ENCODE results near the gene TRIM8. TPM values are rescaled to one million over a fixed set of nuclear protein-coding genes. Genes with fewer than 3 reads are reported as not detected.

The TRIM8 gene
- total and polyA plus RNA-seq, 2 donors (not counting 3 experiments of a cell fraction or from before 2014, with no cell fraction given), result 74.1 to 114 TPM

DNA sequence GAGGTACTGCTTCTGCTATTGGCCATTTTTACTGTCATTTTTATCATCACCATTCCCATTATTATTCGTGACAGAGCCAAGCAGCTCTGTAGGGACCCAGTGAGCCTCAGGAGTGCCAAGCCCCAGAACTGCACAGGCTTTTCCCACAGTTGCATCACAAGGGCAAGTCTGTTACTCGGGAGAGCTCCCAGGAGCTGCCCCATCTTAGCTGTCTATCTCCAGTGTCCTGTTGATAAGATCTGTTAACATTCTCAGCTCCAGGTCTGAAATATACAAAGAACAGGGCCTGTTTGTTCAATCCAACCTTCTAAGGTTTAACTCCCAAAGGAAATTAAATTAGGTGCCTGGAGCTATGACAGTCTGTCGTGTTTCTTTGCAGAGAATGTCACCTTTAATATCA is 20.2 kb upstream of the TRIM8 start:
- H3K9me1 ChIP-seq (replicated peaks; ENCODE audit: control insufficient read depth, extremely low read depth, insufficient read depth, low read length), result no peaks in the 10 kb centered on the region
- TF ChIP-seq MYC (IDR thresholded peaks at IDR 0.05; ENCODE audit: low read depth, low read length) (no peak), POLR2A (IDR thresholded peaks at IDR 0.05; ENCODE audit: low read depth, low read length) (no peak), EZH2 (IDR thresholded peaks at IDR 0.05; ENCODE audit: borderline replicate concordance, low read depth, low read length, severe bottlenecking) (no peak), FOS (IDR thresholded peaks at IDR 0.05; ENCODE audit: borderline replicate concordance, insufficient read depth, low read length) (no peak), POLR2AphosphoS5 (IDR thresholded peaks at IDR 0.05; ENCODE audit: insufficient read depth, low read depth, low read length) (no peak)
- TF ChIP-seq, protein P1, sequence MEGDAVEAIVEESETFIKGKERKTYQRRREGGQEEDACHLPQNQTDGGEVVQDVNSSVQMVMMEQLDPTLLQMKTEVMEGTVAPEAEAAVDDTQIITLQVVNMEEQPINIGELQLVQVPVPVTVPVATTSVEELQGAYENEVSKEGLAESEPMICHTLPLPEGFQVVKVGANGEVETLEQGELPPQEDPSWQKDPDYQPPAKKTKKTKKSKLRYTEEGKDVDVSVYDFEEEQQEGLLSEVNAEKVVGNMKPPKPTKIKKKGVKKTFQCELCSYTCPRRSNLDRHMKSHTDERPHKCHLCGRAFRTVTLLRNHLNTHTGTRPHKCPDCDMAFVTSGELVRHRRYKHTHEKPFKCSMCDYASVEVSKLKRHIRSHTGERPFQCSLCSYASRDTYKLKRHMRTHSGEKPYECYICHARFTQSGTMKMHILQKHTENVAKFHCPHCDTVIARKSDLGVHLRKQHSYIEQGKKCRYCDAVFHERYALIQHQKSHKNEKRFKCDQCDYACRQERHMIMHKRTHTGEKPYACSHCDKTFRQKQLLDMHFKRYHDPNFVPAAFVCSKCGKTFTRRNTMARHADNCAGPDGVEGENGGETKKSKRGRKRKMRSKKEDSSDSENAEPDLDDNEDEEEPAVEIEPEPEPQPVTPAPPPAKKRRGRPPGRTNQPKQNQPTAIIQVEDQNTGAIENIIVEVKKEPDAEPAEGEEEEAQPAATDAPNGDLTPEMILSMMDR (IDR thresholded peaks at IDR 0.05; ENCODE audit: extremely low read depth in 1 of 2, insufficient read depth in 1 of 2, low read depth in 1 of 2, low read length in 2 of 2), result no peak
- no peaks in the 10 kb centered on the region for H3K36me3 ChIP-seq (ENCODE audit: control insufficient read depth in 2 of 2, extremely low read depth in 1 of 2, insufficient read depth in 2 of 2, low read length in 2 of 2)
- no peaks in the 10 kb centered on the region for H3K79me2 ChIP-seq (ENCODE audit: control insufficient read depth, insufficient read depth, low read length)
- no TSS peak for BruUV-seq (replicated peaks)
- H3K27ac ChIP-seq (ENCODE audit: insufficient read depth, low read depth, low read length), result no peak overlapping the region
- no peak overlapping the region for H2AFZ ChIP-seq (ENCODE audit: low read depth, low read length)
- no peak for FAIRE-seq
- intact Hi-C loops (cut with micrococcal nuclease) (no loop called here), dilution Hi-C loops (cut with MboI; ENCODE audit: extremely low pct_ligation_motif_present, low sequenced_read_pairs) (no loop called here)
- no peak overlapping the region for H3K9ac ChIP-seq (replicated peaks; ENCODE audit: extremely low read depth, insufficient read depth, low read length)
- no peak overlapping the region for H3K4me2 ChIP-seq (ENCODE audit: insufficient read depth, low read length)
- H3K27me3 ChIP-seq (ENCODE audit: control insufficient read depth in 2 of 2, insufficient read depth in 2 of 2, low read length in 2 of 2), result no peaks in the 10 kb centered on the region
- H4K20me1 ChIP-seq (replicated peaks; ENCODE audit: control insufficient read depth, extremely low read depth, insufficient read depth, low read length), result no peaks in the 10 kb centered on the region
- no peak overlapping the region for H3K4me3 ChIP-seq (replicated peaks in 1 of 3; ENCODE audit: insufficient read depth in 1 of 3, low read depth in 1 of 3, low read length in 3 of 3)
- no peak for DNase-seq (ENCODE audit: low read depth, low spot score)
- no peaks in the 10 kb centered on the region for H3K9me3 ChIP-seq (replicated peaks; ENCODE audit: control insufficient read depth, insufficient read depth, low read length)
- peaks cover 47% of the 10 kb centered on the region for H3K4me1 ChIP-seq (ENCODE audit: control insufficient read depth, extremely low read depth, insufficient read depth, low read length)
- ChIA-PET POLR2A (interaction anchor here (1.0 kb wide), 1 partner anchor 18 kb away, joined by 3 read pairs; no protein-coding TSS in a partner anchor), CTCF (interaction anchor here (1.1 to 1.8 kb wide), 3 partner anchors 9 to 20 kb away, joined by 3 to 5 read pairs (median 4); partner anchors contain the start of gene TRIM8)

Data from endothelial cell of umbilical vein (primary cell).